Adipose tissue (tissue), 3 donors: ENCODE data around the gene NRG4. TPM values are rescaled to one million over a fixed set of nuclear protein-coding genes. Genes with fewer than 3 reads are reported as not detected.

Experiments used
- H3K27ac ChIP-seq: one replicate; pipeline ENCODE4 v1.5.1; 2013; ENCODE audit warnings: low read depth, low read length
- WGBS, 3 donors: extraction: QIAGEN DNeasy Blood & Tissue Kit; methylation state at CpG; one replicate each; pipeline ENCODE4 v1.1.7; 2013; 5-methylcytosine and 5-hydroxymethylcytosine counted together
- polyA plus RNA-seq, 3 donors: library from polyadenylated mRNA; stranded (reverse); fragments of 200-250 nt; gene quantifications; one replicate each; pipeline ENCODE4 v1.2.3, GENCODE V29; 2013
- donor health status: healthy with polysubstance abuse.
- donor health status: Bipolar disorder and iron deficiency.
- donor health status: healthy.

Gene NRG4
- polyA plus RNA-seq, 3 donors = 0.64 to 27.5 (median 0.79) TPM

- 32 to 42% (median 38%) methylated on average over 8 of the region's 8 CpGs for WGBS, 3 donors
- H3K27ac ChIP-seq = no peak overlapping the region
Observed at GRCh38 chr15:75902129-75902557, 110.1 kb downstream of the NRG4 start.

GRCh38 chr15:75900577-75900976, 111.6 kb downstream of the NRG4 start:
- H3K27ac ChIP-seq = no peak overlapping the region

- H3K27ac ChIP-seq = no peak overlapping the region
- 71 to 78% (median 73%) methylated on average over 2 of the region's 2 CpGs for WGBS, 3 donors
Observed at GRCh38 chr15:75895731-75896130, 116.5 kb downstream of the NRG4 start.

- no peak overlapping the region for H3K27ac ChIP-seq
Observed at GRCh38 chr15:75891895-75892294, 120.3 kb downstream of the NRG4 start.

Other genes with a start within 250 kb of the NRG4 start
- gene UBE2Q2, start 169.0 kb downstream of the NRG4 start, polyA plus RNA-seq = 10 to 100 TPM; 10.2 to 44.0 (median 16.9) TPM
- 10 to 100 TPM; 11.6 to 13.4 (median 12.4) TPM for gene FBXO22, start 108.5 kb downstream of the NRG4 start, polyA plus RNA-seq
- gene TMEM266, start 47.6 kb upstream of the NRG4 start, polyA plus RNA-seq = 1 to 10 TPM in 1 of 3 donors, under 1 TPM in 1, not detected in 1; 0.04 to 3.7 TPM